ENCODE measurements around the gene TTLL11. TPM values are rescaled to one million over a fixed set of nuclear protein-coding genes. Genes with fewer than 3 reads are reported as not detected.
A peak's percentile ranks its signal among the peaks of the same experiment; 100 is the strongest.

Gene TTLL11
- polyA plus RNA-seq, 4 donors = 3.2 to 4.8 (median 3.9) TPM

- 16 to 19% (median 16%) methylated on average over 8 of the region's 8 CpGs for WGBS, 3 donors
- no peak for FAIRE-seq
- peak; percentile 76 for DNase-seq
- Histone ChIP-seq H3K4me3 (ENCODE audit: low read depth in 1 of 3, low read length in 3 of 3) (no peak overlapping the region), H3K9me3 (ENCODE audit: control insufficient read depth in 2 of 2, insufficient read depth in 1 of 2, low read depth in 1 of 2, low read length in 1 of 2) (no peaks in the 10 kb centered on the region), H3K27me3 (ENCODE audit: control insufficient read depth in 3 of 3, insufficient read depth in 3 of 3, low read length in 3 of 3) (no peaks in the 10 kb centered on the region), H3K27ac (ENCODE audit: low read depth in 1 of 3, low read length in 2 of 3) (no peak overlapping the region), H3K36me3 (ENCODE audit: control insufficient read depth in 3 of 3, insufficient read depth in 2 of 3, low read depth in 1 of 3, low read length in 3 of 3) (peaks cover 0 to 7% (median 4%) of the 10 kb centered on the region in 3 donors), H3K4me1 (ENCODE audit: control insufficient read depth in 3 of 3, insufficient read depth in 2 of 3, low read depth in 1 of 3, low read length in 2 of 3) (no peaks in the 10 kb centered on the region)
These were observed 100.4 kb downstream of the TTLL11 start for GRCh38 chr9:121992571-121993212.

GRCh38 chr9:121991307-121991661 lies 101.8 kb downstream of the TTLL11 start:
- H3K9me3 ChIP-seq (ENCODE audit: control insufficient read depth in 2 of 2, insufficient read depth in 1 of 2, low read depth in 1 of 2, low read length in 1 of 2) = no peaks in the 10 kb centered on the region
- H3K4me3 ChIP-seq (ENCODE audit: low read depth in 1 of 3, low read length in 3 of 3) = no peak overlapping the region
- peaks cover 0 to 9% (median 4%) of the 10 kb centered on the region in 3 donors for H3K36me3 ChIP-seq (ENCODE audit: control insufficient read depth in 3 of 3, insufficient read depth in 2 of 3, low read depth in 1 of 3, low read length in 3 of 3)
- H3K27me3 ChIP-seq (ENCODE audit: control insufficient read depth in 3 of 3, insufficient read depth in 3 of 3, low read length in 3 of 3) = no peaks in the 10 kb centered on the region
- no peak for FAIRE-seq
- H3K27ac ChIP-seq (ENCODE audit: low read depth in 1 of 3, low read length in 2 of 3) = no peak overlapping the region
- WGBS, 3 donors = 57 to 67% (median 59%) methylated on average over 4 of the region's 4 CpGs
- no peak for DNase-seq
- no peaks in the 10 kb centered on the region for H3K4me1 ChIP-seq (ENCODE audit: control insufficient read depth in 3 of 3, insufficient read depth in 2 of 3, low read depth in 1 of 3, low read length in 2 of 3)

- Histone ChIP-seq H3K9me3 (ENCODE audit: control insufficient read depth in 2 of 2, insufficient read depth in 1 of 2, low read depth in 1 of 2, low read length in 1 of 2) (no peaks in the 10 kb centered on the region), H3K27ac (ENCODE audit: low read depth in 1 of 3, low read length in 2 of 3) (no peak overlapping the region), H3K4me1 (ENCODE audit: control insufficient read depth in 3 of 3, insufficient read depth in 2 of 3, low read depth in 1 of 3, low read length in 2 of 3) (no peaks in the 10 kb centered on the region), H3K36me3 (ENCODE audit: control insufficient read depth in 3 of 3, insufficient read depth in 2 of 3, low read depth in 1 of 3, low read length in 3 of 3) (peaks cover 0 to 9% (median 4%) of the 10 kb centered on the region in 3 donors), H3K4me3 (ENCODE audit: low read depth in 1 of 3, low read length in 3 of 3) (no peak overlapping the region), H3K27me3 (ENCODE audit: control insufficient read depth in 3 of 3, insufficient read depth in 3 of 3, low read length in 3 of 3) (no peaks in the 10 kb centered on the region)
- WGBS, 3 donors = 83 to 89% (median 85%) methylated on average over 9 of the region's 9 CpGs
- FAIRE-seq (no peak), DNase-seq (no peak)
These were observed 102.4 kb downstream of the TTLL11 start for GRCh38 chr9:121990600-121991306.

- DNase-seq (peak; percentile 8 to 84), FAIRE-seq (no peak)
- Histone ChIP-seq H3K27ac (ENCODE audit: low read depth in 1 of 3, low read length in 2 of 3) (no peak overlapping the region), H3K36me3 (ENCODE audit: control insufficient read depth in 3 of 3, insufficient read depth in 2 of 3, low read depth in 1 of 3, low read length in 3 of 3) (peaks cover 0 to 9% (median 4%) of the 10 kb centered on the region in 3 donors), H3K27me3 (ENCODE audit: control insufficient read depth in 3 of 3, insufficient read depth in 3 of 3, low read length in 3 of 3) (no peaks in the 10 kb centered on the region), H3K4me3 (ENCODE audit: low read depth in 1 of 3, low read length in 3 of 3) (no peak overlapping the region), H3K9me3 (ENCODE audit: control insufficient read depth in 2 of 2, insufficient read depth in 1 of 2, low read depth in 1 of 2, low read length in 1 of 2) (no peaks in the 10 kb centered on the region), H3K4me1 (ENCODE audit: control insufficient read depth in 3 of 3, insufficient read depth in 2 of 3, low read depth in 1 of 3, low read length in 2 of 3) (peaks cover 0 to 10% (median 0%) of the 10 kb centered on the region in 3 donors)
- 59 to 84% (median 68%) methylated on average over 13 of the region's 13 CpGs for WGBS, 3 donors
These were observed 104.1 kb downstream of the TTLL11 start for GRCh38 chr9:121989010-121989409.

GRCh38 chr9:121987314-121987713 lies 105.8 kb downstream of the TTLL11 start:
- DNase-seq (no peak), FAIRE-seq (no peak)
- H3K4me1 ChIP-seq (ENCODE audit: control insufficient read depth in 3 of 3, insufficient read depth in 2 of 3, low read depth in 1 of 3, low read length in 2 of 3) = peaks cover 0 to 25% (median 0%) of the 10 kb centered on the region in 3 donors
- peaks cover 0 to 9% (median 4%) of the 10 kb centered on the region in 3 donors for H3K36me3 ChIP-seq (ENCODE audit: control insufficient read depth in 3 of 3, insufficient read depth in 2 of 3, low read depth in 1 of 3, low read length in 3 of 3)
- 89 to 96% (median 91%) methylated on average over 7 of the region's 7 CpGs for WGBS, 3 donors
- H3K9me3 ChIP-seq (ENCODE audit: control insufficient read depth in 2 of 2, insufficient read depth in 1 of 2, low read depth in 1 of 2, low read length in 1 of 2) = no peaks in the 10 kb centered on the region
- H3K27me3 ChIP-seq (ENCODE audit: control insufficient read depth in 3 of 3, insufficient read depth in 3 of 3, low read length in 3 of 3) = no peaks in the 10 kb centered on the region
- no peak overlapping the region for H3K4me3 ChIP-seq (ENCODE audit: low read depth in 1 of 3, low read length in 3 of 3)
- no peak overlapping the region for H3K27ac ChIP-seq (ENCODE audit: low read depth in 1 of 3, low read length in 2 of 3)

GRCh38 chr9:121985792-121986494 lies 107.2 kb downstream of the TTLL11 start:
- H3K36me3 ChIP-seq (ENCODE audit: control insufficient read depth in 3 of 3, insufficient read depth in 2 of 3, low read depth in 1 of 3, low read length in 3 of 3) = peaks cover 0 to 9% (median 4%) of the 10 kb centered on the region in 3 donors
- no peaks in the 10 kb centered on the region for H3K27me3 ChIP-seq (ENCODE audit: control insufficient read depth in 3 of 3, insufficient read depth in 3 of 3, low read length in 3 of 3)
- no peak for FAIRE-seq
- no peaks in the 10 kb centered on the region for H3K9me3 ChIP-seq (ENCODE audit: control insufficient read depth in 2 of 2, insufficient read depth in 1 of 2, low read depth in 1 of 2, low read length in 1 of 2)
- WGBS, 3 donors = 81 to 89% (median 82%) methylated on average over 14 of the region's 14 CpGs
- no peak for DNase-seq
- peaks cover 0 to 34% (median 0%) of the 10 kb centered on the region in 3 donors for H3K4me1 ChIP-seq (ENCODE audit: control insufficient read depth in 3 of 3, insufficient read depth in 2 of 3, low read depth in 1 of 3, low read length in 2 of 3)
- no peak overlapping the region for H3K27ac ChIP-seq (ENCODE audit: low read depth in 1 of 3, low read length in 2 of 3)
- H3K4me3 ChIP-seq (ENCODE audit: low read depth in 1 of 3, low read length in 3 of 3) = no peak overlapping the region

- Histone ChIP-seq H3K36me3 (ENCODE audit: control insufficient read depth in 3 of 3, insufficient read depth in 2 of 3, low read depth in 1 of 3, low read length in 3 of 3) (peaks cover 0 to 9% (median 4%) of the 10 kb centered on the region in 3 donors), H3K4me1 (ENCODE audit: control insufficient read depth in 3 of 3, insufficient read depth in 2 of 3, low read depth in 1 of 3, low read length in 2 of 3) (peaks cover 0 to 34% (median 0%) of the 10 kb centered on the region in 3 donors), H3K4me3 (ENCODE audit: low read depth in 1 of 3, low read length in 3 of 3) (no peak overlapping the region), H3K9me3 (ENCODE audit: control insufficient read depth in 2 of 2, insufficient read depth in 1 of 2, low read depth in 1 of 2, low read length in 1 of 2) (no peaks in the 10 kb centered on the region), H3K27ac (ENCODE audit: low read depth in 1 of 3, low read length in 2 of 3) (peak overlapping the region in 1 of 3 donors; percentile 54), H3K27me3 (ENCODE audit: control insufficient read depth in 3 of 3, insufficient read depth in 3 of 3, low read length in 3 of 3) (no peaks in the 10 kb centered on the region)
- DNase-seq (peak in 1 of 2 donors; percentile 29), FAIRE-seq (no peak)
- WGBS, 3 donors = 67 to 83% (median 82%) methylated on average over 7 of the region's 7 CpGs
These were observed 108.2 kb downstream of the TTLL11 start for GRCh38 chr9:121984726-121985402.

- Histone ChIP-seq H3K4me3 (ENCODE audit: low read depth in 1 of 3, low read length in 3 of 3) (no peak overlapping the region), H3K9me3 (ENCODE audit: control insufficient read depth in 2 of 2, insufficient read depth in 1 of 2, low read depth in 1 of 2, low read length in 1 of 2) (no peaks in the 10 kb centered on the region), H3K27ac (ENCODE audit: low read depth in 1 of 3, low read length in 2 of 3) (peak overlapping the region in 1 of 3 donors; percentile 54), H3K36me3 (ENCODE audit: control insufficient read depth in 3 of 3, insufficient read depth in 2 of 3, low read depth in 1 of 3, low read length in 3 of 3) (peaks cover 0 to 6% (median 3%) of the 10 kb centered on the region in 3 donors), H3K27me3 (ENCODE audit: control insufficient read depth in 3 of 3, insufficient read depth in 3 of 3, low read length in 3 of 3) (no peaks in the 10 kb centered on the region), H3K4me1 (ENCODE audit: control insufficient read depth in 3 of 3, insufficient read depth in 2 of 3, low read depth in 1 of 3, low read length in 2 of 3) (peaks cover 0 to 34% (median 0%) of the 10 kb centered on the region in 3 donors)
- WGBS, 3 donors = 11 to 69% (median 35%) methylated on average over 2 of the region's 2 CpGs
- FAIRE-seq (no peak), DNase-seq (peak in 1 of 2 donors; percentile 54)
These were observed 109.4 kb downstream of the TTLL11 start for GRCh38 chr9:121983736-121984135.
